Measurements from ENCODE around the gene PPP2R2C. TPM values are rescaled to one million over a fixed set of nuclear protein-coding genes. Genes with fewer than 3 reads are reported as not detected.

Gene PPP2R2C
- total and polyA plus RNA-seq, 9 of the 15 experiments (the other 6 are each of a cell fraction or from before 2014, with no cell fraction given) = 0.04 to 0.06 TPM; not detected in 7

DNA sequence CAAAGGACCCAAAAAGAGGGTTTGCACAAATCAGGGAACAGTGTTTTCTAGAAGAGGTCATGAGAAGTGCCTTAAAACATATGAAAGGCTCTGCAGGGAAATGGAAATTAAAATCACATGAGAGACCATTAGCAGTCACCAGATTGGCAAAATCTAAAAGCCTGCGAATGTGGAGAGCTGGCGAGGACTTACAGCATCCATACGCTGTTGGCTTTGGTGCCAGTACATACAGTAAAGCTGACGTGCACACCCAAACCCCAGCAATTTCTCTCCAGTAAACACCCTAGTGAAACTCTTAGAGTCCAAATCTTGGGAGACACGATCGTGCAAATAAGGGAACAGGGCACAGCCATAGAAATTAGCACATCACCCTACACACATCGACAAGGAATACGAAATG, 25.4 kb upstream of the PPP2R2C start (continued):
- TF ChIP-seq, protein P1, sequence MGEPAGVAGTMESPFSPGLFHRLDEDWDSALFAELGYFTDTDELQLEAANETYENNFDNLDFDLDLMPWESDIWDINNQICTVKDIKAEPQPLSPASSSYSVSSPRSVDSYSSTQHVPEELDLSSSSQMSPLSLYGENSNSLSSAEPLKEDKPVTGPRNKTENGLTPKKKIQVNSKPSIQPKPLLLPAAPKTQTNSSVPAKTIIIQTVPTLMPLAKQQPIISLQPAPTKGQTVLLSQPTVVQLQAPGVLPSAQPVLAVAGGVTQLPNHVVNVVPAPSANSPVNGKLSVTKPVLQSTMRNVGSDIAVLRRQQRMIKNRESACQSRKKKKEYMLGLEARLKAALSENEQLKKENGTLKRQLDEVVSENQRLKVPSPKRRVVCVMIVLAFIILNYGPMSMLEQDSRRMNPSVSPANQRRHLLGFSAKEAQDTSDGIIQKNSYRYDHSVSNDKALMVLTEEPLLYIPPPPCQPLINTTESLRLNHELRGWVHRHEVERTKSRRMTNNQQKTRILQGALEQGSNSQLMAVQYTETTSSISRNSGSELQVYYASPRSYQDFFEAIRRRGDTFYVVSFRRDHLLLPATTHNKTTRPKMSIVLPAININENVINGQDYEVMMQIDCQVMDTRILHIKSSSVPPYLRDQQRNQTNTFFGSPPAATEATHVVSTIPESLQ (CRISPR knock-in tag; IDR thresholded peaks at IDR 0.05) = no peak
- TF ChIP-seq, protein P2, sequence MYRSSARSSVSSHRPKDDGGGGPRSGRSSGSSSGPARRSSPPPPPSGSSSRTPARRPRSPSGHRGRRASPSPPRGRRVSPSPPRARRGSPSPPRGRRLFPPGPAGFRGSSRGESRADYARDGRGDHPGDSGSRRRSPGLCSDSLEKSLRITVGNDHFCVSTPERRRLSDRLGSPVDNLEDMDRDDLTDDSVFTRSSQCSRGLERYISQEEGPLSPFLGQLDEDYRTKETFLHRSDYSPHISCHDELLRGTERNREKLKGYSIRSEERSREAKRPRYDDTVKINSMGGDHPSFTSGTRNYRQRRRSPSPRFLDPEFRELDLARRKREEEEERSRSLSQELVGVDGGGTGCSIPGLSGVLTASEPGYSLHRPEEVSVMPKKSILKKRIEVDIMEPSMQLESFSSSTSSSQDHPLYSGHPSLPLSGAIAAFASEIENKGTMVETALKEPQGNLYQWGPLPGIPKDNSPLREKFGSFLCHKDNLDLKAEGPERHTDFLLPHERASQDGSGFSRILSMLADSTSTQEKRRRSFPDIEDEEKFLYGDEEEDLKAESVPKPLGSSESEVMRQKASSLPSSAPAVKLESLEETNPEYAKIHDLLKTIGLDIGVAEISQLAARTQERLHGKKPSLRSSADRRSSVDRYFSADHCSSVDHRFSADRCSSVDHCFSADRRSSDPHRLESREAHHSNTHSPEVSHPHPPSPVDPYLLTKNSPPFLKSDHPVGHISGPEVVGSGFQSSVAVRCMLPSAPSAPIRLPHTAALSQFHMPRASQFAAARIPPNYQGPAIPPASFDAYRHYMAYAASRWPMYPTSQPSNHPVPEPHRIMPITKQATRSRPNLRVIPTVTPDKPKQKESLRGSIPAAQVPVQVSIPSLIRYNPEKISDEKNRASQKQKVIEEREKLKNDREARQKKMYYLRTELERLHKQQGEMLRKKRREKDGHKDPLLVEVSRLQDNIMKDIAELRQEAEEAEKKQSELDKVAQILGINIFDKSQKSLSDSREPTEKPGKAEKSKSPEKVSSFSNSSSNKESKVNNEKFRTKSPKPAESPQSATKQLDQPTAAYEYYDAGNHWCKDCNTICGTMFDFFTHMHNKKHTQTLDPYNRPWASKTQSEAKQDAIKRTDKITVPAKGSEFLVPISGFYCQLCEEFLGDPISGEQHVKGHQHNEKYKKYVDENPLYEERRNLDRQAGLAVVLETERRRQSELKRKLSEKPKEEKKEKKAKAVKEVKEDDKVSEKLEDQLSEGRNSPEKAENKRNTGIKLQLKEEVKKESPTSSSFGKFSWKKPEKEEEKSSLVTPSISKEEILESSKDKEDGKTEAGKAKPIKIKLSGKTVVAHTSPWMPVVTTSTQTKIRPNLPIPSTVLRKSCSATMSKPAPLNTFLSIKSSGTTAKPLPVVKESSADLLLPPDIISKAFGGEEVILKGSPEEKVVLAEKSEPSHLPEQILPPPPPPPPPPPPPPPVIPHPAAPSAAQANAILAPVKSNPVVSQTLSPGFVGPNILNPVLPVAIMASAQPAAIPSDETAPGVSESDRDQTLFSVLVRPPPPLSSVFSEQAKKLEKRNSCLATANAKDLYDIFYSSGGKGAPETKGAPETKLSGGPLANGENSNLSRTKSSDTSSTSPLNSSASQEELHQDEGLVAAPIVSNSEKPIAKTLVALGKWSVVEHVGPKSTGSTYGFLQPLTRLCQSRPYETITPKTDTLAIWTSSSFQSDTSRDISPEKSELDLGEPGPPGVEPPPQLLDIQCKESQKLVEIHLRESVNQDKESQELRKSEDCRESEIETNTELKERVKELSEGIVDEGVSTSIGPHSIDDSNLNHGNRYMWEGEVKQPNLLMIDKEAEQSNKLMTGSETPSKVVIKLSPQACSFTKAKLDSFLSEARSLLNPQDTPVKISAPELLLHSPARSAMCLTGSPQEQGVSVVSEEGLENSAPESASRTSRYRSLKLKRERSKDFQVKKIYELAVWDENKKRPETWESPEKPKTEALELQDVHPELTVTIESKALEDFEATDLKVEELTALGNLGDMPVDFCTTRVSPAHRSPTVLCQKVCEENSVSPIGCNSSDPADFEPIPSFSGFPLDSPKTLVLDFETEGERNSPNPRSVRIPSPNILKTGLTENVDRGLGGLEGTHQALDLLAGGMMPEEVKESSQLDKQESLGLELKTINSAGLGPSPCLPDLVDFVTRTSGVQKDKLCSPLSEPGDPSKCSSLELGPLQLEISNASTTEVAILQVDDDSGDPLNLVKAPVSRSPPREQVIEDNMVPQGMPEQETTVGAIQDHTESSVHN (IDR thresholded peaks at IDR 0.05; ENCODE audit: borderline replicate concordance in 1 of 2, low read depth in 1 of 2) = no peak
- TF ChIP-seq, protein P3, sequence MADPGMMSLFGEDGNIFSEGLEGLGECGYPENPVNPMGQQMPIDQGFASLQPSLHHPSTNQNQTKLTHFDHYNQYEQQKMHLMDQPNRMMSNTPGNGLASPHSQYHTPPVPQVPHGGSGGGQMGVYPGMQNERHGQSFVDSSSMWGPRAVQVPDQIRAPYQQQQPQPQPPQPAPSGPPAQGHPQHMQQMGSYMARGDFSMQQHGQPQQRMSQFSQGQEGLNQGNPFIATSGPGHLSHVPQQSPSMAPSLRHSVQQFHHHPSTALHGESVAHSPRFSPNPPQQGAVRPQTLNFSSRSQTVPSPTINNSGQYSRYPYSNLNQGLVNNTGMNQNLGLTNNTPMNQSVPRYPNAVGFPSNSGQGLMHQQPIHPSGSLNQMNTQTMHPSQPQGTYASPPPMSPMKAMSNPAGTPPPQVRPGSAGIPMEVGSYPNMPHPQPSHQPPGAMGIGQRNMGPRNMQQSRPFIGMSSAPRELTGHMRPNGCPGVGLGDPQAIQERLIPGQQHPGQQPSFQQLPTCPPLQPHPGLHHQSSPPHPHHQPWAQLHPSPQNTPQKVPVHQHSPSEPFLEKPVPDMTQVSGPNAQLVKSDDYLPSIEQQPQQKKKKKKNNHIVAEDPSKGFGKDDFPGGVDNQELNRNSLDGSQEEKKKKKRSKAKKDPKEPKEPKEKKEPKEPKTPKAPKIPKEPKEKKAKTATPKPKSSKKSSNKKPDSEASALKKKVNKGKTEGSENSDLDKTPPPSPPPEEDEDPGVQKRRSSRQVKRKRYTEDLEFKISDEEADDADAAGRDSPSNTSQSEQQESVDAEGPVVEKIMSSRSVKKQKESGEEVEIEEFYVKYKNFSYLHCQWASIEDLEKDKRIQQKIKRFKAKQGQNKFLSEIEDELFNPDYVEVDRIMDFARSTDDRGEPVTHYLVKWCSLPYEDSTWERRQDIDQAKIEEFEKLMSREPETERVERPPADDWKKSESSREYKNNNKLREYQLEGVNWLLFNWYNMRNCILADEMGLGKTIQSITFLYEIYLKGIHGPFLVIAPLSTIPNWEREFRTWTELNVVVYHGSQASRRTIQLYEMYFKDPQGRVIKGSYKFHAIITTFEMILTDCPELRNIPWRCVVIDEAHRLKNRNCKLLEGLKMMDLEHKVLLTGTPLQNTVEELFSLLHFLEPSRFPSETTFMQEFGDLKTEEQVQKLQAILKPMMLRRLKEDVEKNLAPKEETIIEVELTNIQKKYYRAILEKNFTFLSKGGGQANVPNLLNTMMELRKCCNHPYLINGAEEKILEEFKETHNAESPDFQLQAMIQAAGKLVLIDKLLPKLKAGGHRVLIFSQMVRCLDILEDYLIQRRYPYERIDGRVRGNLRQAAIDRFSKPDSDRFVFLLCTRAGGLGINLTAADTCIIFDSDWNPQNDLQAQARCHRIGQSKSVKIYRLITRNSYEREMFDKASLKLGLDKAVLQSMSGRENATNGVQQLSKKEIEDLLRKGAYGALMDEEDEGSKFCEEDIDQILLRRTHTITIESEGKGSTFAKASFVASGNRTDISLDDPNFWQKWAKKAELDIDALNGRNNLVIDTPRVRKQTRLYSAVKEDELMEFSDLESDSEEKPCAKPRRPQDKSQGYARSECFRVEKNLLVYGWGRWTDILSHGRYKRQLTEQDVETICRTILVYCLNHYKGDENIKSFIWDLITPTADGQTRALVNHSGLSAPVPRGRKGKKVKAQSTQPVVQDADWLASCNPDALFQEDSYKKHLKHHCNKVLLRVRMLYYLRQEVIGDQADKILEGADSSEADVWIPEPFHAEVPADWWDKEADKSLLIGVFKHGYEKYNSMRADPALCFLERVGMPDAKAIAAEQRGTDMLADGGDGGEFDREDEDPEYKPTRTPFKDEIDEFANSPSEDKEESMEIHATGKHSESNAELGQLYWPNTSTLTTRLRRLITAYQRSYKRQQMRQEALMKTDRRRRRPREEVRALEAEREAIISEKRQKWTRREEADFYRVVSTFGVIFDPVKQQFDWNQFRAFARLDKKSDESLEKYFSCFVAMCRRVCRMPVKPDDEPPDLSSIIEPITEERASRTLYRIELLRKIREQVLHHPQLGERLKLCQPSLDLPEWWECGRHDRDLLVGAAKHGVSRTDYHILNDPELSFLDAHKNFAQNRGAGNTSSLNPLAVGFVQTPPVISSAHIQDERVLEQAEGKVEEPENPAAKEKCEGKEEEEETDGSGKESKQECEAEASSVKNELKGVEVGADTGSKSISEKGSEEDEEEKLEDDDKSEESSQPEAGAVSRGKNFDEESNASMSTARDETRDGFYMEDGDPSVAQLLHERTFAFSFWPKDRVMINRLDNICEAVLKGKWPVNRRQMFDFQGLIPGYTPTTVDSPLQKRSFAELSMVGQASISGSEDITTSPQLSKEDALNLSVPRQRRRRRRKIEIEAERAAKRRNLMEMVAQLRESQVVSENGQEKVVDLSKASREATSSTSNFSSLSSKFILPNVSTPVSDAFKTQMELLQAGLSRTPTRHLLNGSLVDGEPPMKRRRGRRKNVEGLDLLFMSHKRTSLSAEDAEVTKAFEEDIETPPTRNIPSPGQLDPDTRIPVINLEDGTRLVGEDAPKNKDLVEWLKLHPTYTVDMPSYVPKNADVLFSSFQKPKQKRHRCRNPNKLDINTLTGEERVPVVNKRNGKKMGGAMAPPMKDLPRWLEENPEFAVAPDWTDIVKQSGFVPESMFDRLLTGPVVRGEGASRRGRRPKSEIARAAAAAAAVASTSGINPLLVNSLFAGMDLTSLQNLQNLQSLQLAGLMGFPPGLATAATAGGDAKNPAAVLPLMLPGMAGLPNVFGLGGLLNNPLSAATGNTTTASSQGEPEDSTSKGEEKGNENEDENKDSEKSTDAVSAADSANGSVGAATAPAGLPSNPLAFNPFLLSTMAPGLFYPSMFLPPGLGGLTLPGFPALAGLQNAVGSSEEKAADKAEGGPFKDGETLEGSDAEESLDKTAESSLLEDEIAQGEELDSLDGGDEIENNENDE (IDR thresholded peaks at IDR 0.05; ENCODE audit: low read depth, low read length) = no peak
